HG02798 (cell line): Measurements from ENCODE around the gene KRTAP3-1.
"Not testable (repeated sequence)": the region's sequence is repeated elsewhere in the genome, so short reads cannot be mapped to it uniquely, and the experiment has no call there.

Source experiments
- ATAC-seq: cut with Tn5 transposase; IDR thresholded peaks from one replicate; pipeline ENCODE4 v1.9.1; 2021; ENCODE audit warnings: mild to moderate bottlenecking; ENCODE audit not compliant: unreplicated experiment, poor library complexity

Gene KRTAP3-1

GRCh38 chr17:41008811-41009210, at the start of gene KRTAP3-1:
KRTAP3-1 (minus strand) TSS chr17:41009128; CDS start chr17:41009074, 54 bp downstream.
- no peak for ATAC-seq

DNA sequence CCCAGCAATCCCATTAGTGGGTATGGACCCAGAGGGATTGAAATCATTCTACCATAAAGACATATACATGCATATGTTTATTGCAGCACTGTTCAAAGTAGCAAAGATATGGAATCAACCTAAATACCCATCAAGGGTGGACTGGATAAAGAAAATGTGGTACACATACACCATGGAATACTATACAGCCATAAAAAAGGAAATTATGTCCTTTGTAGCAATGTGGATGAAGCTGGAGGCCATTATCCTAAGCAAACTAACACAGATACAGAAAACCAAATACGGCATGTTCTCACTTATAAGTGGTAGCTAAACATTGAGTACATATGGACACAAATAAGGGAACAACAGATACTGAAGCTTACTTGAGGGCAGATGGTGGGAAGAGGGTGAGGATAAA, 48.6 kb upstream of the KRTAP3-1 start:
- no peak for ATAC-seq

- ATAC-seq, result not testable (repeated sequence)
These were observed 46.2 kb upstream of the KRTAP3-1 start, which contains the start of gene KRTAP2-2 for GRCh38 chr17:41055130-41055529. KRTAP2-2 (minus strand) TSS chr17:41055230; CDS start chr17:41055211, 19 bp downstream.

DNA sequence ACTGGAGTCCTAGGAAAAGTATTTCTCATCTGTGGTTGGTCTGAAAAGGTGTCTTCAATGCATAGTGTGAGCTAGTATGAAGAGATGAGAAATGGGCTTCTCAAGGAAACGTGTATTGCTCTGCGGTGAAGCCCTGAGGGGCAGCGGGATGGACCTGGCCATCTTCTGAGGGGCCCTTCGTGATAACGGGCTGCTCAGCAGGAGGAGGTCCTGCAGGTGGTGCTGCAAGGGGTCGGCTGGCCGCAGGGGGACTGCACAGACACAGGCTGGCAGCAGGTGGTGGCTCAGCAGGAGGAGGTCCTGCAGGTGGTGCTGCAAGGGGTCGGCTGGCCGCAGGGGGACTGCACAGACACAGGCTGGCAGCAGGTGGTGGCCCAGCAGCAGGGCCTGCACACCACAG, 45.6 kb upstream of the KRTAP3-1 start:
- not testable (repeated sequence) for ATAC-seq

GRCh38 chr17:41054025-41054424, 45.1 kb upstream of the KRTAP3-1 start:
- ATAC-seq, result no peak

GRCh38 chr17:41052566-41052965, 43.6 kb upstream of the KRTAP3-1 start:
- no peak for ATAC-seq

DNA sequence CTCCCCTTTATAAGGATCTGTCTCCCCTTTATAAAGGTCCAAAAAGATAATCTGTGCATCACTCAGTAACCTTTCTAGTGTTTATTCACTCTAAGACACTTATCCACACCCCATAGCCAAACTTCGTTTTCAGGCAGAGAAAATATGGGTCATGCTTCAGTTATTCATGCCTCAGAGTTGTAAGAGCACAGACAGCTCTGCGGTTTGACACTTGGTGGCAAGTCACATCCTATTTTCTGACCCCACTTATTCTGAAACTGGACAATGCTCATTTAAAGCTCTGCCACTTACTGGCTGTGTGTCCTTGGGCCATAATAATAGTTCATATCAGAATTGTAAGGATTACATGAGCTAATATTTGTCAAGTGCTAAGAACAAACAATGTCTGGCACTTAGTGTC, 40.2 kb upstream of the KRTAP3-1 start:
- ATAC-seq, result no peak

DNA sequence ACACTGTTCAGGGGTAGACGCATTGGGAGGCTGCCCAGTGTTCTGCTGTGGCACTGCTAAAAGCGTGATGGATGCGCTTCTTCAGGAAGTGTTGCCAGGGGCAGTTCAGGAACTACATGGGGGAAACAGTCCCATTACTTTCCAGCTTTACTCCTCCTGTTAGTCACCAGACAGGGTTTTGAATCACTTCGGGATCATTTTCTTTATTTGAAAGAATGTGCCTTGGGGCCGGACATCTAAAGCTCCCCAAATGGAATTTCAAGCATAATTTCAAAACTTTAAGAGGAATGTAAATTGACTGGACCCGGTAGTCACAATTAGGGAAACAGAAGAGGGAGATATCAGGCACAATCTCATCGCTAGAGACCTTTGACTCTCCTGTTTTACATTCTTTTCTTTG, 39.5 kb upstream of the KRTAP3-1 start:
- ATAC-seq, result no peak

DNA sequence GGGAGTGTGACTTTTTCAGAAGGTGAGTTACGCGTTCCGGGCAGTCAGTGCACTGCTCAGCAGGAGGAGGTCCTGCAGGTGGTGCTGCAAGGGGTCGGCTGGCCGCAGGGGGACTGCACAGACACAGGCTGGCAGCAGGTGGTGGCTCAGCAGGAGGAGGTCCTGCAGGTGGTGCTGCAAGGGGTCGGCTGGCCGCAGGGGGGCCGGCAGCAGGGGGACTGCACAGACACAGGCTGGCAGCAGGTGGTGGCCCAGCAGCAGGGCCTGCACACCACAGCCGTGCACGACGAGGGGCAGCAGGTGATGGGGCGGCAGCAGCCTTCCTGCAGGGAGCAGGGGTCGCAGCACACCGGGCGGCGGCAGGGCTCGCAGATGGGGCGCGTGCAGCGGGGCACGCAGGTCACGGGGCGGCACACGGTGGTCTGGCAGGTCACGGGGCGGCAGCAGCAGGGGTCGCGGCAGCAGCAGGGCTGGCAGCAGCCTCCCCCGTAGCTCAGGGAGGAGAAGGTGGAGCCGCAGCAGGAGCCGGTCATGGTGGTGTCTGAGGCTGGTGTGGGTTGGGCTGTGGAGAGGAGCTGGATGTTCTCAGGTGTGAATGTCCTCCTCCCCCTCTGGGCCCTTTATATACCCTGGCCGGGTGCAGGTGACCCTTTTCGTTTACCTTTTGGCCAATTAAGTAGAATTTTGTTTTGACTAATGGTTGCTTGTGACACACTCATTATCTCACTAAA, 38.0 kb upstream of the KRTAP3-1 start, which contains the start of gene KRTAP2-1:
Gene KRTAP2-1, minus strand, starts transcription at position 582 of the 731 bp plus-strand sequence. Its CDS starts 49 bp downstream, at position 533.
- ATAC-seq, result not testable (repeated sequence)

DNA sequence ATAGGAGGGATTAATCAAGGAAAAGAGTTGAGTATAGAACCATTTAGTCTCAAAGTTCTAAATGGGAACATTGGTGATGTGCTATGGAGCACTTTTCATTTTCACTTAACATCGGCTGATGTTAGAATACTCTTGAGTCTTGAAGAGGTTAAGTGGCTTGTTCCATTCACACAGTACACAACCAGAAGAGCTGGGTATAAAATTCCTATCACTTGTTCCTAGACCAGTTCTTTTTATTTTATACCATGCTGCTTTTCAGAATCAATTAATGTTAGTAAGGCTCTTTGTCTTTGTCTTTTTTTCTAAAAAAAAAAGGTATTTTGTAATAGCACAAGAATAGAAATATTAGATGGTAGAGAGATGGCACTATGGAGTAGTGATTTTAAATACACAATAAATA, 34.0 kb upstream of the KRTAP3-1 start:
- ATAC-seq, result no peak

DNA sequence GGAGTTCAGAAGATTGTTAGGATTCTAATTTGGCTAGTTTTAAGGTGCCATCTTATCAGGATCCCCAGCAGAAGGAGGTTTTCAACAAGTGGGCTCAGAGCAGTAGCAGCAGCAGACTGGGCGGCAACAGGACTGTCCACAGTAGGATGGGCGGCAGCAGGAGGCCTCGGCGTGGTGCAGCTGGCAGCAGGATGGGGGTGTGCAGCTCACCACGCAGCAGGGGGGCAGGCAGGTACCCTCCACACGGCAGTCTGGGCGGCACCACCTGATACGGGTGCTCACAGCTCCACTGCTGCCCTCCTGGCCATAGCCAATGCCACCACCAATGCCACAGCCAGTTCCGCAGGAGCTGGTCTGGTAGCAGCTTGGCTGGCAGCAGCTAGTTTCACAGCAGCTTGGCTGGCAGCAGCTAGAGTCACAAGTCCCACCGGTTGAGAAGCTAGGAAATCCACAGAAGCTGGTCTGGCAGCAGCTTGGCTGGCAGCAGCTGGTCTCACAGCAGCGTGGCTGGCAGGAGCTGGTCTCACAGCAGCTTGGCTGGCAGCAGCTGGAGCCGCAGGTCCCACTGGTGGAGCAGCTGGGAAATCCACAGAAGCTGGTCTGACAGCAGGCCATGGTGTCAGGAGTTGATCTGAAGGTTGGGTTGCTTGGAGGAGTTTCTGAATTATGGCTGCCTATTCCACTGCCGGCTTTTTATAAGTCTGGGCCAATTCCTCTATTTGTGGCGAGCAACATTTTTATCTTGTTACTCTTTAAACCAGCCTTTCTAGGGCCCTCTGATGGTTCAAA, 32.0 kb upstream of the KRTAP3-1 start, which contains the start of gene KRTAP1-1:
Gene KRTAP1-1, minus strand, starts transcription at position 668 of the 789 bp plus-strand sequence. Its CDS starts 53 bp downstream, at position 615.
- ATAC-seq, result not testable (repeated sequence)

GRCh38 chr17:41037853-41038350, 29.0 kb upstream of the KRTAP3-1 start:
- ATAC-seq, result no peak

DNA sequence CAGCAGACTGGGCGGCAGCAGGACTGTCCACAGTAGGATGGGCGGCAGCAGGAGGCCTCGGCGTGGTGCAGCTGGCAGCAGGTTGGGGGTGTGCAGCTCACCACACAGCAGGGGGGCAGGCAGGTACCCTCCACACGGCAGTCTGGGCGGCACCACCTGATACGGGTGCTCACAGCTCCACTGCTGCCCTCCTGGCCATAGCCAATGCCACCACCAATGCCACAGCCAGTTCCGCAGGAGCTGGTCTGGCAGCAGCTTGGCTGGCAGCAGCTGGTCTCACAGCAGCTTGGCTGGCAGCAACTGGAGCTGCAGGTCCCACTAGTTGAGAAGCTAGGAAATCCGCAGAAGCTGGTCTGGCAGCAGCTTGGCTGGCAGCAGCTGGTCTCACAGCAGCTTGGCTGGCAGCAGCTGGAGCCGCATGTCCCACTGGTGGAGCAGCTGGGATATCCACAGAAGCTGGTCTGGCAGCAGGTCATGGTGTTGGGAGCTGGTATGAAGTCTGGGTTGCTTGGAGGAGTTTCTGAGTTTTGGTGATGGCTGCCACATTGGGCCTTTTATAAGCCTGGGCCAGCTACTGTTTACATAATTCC, 25.5 kb upstream of the KRTAP3-1 start, which contains the start of gene KRTAP1-3:
Gene KRTAP1-3, minus strand, starts transcription at position 529 of the 590 bp plus-strand sequence. Its CDS starts 53 bp downstream, at position 476.
- ATAC-seq, result not testable (repeated sequence)

GRCh38 chr17:41029633-41030245, 20.8 kb upstream of the KRTAP3-1 start, which contains the start of gene KRTAP1-4:
KRTAP1-4 (minus strand) TSS chr17:41030195; CDS start chr17:41030078, 117 bp downstream.
- no peak for ATAC-seq

GRCh38 chr17:41026715-41027471, 18.0 kb upstream of the KRTAP3-1 start, which contains the start of gene KRTAP1-5:
KRTAP1-5 (minus strand) TSS chr17:41027208; CDS start chr17:41027155, 53 bp downstream.
- no peak for ATAC-seq

DNA sequence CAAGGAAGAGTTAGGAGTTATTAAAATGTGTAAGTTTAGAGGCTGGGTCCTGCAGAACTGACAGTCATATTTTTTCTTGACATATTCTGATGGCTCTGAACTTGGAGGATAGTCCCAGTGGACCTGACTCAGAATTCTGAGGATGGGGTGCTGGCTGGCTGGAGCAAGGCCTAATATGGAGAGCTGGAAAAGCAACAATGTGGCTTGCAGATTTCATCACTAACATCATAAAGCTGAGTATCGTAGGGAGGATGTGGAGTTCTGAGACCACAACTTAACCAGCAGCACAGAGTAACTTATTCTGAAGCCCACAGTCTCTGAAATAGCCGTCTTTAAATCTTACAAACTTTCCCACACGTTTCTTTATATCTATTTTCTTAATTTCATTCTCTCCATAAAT, 15.8 kb upstream of the KRTAP3-1 start:
- ATAC-seq, result no peak

- ATAC-seq, result no peak
These were observed 11.4 kb upstream of the KRTAP3-1 start for GRCh38 chr17:41020336-41020735.

- no peak for ATAC-seq
These were observed 10.5 kb upstream of the KRTAP3-1 start for GRCh38 chr17:41019415-41019814.

DNA sequence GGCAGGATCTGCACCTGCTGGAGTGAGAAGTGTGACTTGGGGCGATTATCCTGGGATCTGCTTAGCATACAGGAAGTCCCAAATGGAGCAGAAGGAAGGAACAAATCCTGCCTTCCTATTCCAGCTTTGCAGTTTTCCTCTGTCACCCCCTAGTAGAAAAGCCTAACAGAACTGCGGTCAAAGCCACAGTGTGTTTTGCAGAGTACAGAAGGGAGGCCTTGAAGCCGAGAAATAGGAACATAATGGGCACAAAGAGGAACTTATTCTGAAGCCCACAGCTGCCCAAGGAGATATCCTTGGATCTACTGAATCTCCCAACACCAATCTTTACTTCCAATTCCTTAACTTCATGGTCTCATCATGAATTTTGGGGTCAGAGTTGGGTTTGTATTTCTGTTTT, 9.6 kb upstream of the KRTAP3-1 start:
- ATAC-seq, result no peak
